ENCODE results near the gene GPR26.

GPR26 gene

DNA sequence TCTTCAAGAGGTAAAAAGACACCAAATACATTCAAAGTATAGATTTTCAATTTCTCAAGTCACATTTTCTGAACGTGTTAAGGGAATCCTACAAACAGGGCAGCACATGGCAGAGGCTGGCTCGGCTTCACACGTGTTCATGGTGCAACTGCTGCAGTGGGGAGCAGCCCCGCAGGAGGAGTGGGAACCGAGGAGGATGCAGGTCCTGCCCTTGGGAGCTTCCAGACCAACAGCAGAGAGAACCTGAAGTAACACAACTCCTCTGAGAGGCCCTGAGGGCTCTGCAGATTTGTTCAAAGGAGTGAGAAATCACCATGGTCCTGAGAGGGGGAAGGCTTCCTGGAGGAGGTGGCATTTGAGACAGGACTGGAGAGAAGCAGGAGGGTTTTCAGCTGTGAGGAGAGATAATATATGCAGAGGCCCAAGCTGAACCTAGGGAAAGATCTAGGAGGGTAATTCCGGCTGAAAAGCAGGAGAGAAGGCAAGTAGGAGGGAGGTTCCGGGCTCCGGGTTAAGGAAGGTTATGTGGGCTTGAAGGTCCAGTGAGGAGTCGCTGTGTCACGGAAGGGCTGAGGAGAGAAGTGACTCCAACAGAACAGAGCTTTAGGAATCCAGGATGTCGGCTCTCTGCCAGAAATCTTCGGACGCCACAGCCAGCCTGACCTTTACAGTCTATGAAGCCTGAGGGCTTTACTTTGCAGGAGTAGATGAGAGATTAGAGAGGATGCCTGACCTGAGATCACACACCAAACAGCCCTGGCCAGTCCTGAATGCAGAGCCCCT, 77.5 kb downstream of the GPR26 start:
- H3K36me3 ChIP-seq (ENCODE audit: insufficient read depth, low read depth, low read length), result no peaks in the 10 kb centered on the region
- H3K27ac ChIP-seq (ENCODE audit: low read length), result no peak overlapping the region
- no peaks in the 10 kb centered on the region for H3K27me3 ChIP-seq (ENCODE audit: insufficient read depth, low read length)
- no peaks in the 10 kb centered on the region for H3K9me3 ChIP-seq (ENCODE audit: insufficient read depth, low read depth, low read length)
- peaks cover 5% of the 10 kb centered on the region; the same call in 1 of the 2 replicates for H3K4me1 ChIP-seq (ENCODE audit: insufficient read depth, low read length)
- H3K9ac ChIP-seq (ENCODE audit: low read depth, low read length), result no peak overlapping the region
- H3K4me3 ChIP-seq (ENCODE audit: low read length), result no peak overlapping the region

DNA sequence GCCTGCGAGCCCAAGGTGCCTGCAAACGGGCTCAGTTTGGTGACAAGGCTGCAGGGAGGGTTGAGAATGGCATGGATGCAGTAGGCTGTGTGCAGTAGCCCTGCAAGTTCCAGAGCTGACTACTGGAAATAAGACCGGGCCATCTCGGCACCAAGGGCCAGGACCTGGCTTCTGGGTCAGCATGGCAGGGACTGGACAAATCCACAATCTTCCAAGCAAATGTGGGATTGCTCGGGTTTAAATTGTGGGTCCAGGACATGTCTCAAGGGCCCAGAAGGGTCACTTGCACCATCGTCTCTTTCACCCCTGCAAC, 78.0 kb downstream of the GPR26 start:
- Histone ChIP-seq H3K4me3 (ENCODE audit: low read length) (no peak overlapping the region), H3K27ac (ENCODE audit: low read length) (no peak overlapping the region), H3K9me3 (ENCODE audit: insufficient read depth, low read depth, low read length) (no peaks in the 10 kb centered on the region), H3K27me3 (ENCODE audit: insufficient read depth, low read length) (no peaks in the 10 kb centered on the region), H3K36me3 (ENCODE audit: insufficient read depth, low read depth, low read length) (no peaks in the 10 kb centered on the region), H3K4me1 (ENCODE audit: insufficient read depth, low read length) (peaks cover 5% of the 10 kb centered on the region; the same call in 1 of the 2 replicates), H3K9ac (ENCODE audit: low read depth, low read length) (no peak overlapping the region)

Measured in iPS-20b (cell line).